GM10847 (cell line): ENCODE results near the gene AMIGO3.

Source experiments
- POLR2A ChIP-seq: IDR thresholded peaks from 2 replicates; pipeline ENCODE4 v1.6.1; 2011; ENCODE audit not compliant: insufficient read length; ENCODE audit errors: extremely low read depth

AMIGO3 gene

DNA sequence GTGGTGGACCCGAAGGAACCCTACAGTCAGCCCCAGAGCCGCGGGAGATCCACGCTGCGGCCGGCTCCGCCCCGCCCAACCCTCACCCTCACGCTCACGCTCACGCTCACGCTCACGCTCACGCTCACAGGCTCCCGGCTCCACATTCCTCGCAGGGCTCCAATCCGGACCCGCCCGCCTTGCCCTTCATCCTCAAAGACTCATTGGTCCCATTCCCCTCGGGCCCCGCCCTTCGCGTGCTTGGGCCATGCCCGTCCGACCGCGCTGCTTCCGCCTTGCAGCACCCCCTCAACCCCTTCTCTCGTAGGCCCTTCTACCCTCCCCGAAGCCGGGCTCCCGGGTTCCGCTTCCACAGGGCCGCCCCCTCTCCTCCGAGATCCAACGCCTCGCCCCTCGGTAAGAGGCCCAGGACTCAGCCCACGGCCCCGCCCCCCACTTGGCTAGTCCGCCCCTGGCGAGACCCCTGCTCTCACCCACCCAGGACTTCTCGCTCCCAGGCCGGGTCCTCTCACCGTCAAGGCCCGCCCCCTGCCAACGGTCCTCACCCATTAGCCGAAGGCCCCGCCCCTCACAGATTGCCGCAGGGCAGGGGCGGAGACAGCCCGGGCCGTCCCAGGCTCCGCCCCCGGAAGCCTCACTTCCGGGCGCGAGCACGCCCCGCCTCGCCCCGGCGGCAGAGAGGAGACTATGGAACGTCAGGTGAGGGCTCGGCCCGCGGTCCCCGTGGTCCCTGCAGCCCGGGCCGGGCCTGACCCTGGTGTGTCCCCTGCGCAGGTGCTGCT lies 45.6 kb downstream of the AMIGO3 start, which contains the start of gene APEH:
Gene APEH, plus strand, starts transcription at position 637 of the 782 bp plus-strand sequence. Its CDS starts 51 bp downstream, at position 688.
- TF ChIP-seq POLR2A = peak; percentile 92

- no peak for TF ChIP-seq POLR2A
These were observed 46.3 kb downstream of the AMIGO3 start for GRCh38 chr3:49673121-49673714.

GRCh38 chr3:49671291-49672288 lies 47.9 kb downstream of the AMIGO3 start:
- TF ChIP-seq POLR2A = no peak

DNA sequence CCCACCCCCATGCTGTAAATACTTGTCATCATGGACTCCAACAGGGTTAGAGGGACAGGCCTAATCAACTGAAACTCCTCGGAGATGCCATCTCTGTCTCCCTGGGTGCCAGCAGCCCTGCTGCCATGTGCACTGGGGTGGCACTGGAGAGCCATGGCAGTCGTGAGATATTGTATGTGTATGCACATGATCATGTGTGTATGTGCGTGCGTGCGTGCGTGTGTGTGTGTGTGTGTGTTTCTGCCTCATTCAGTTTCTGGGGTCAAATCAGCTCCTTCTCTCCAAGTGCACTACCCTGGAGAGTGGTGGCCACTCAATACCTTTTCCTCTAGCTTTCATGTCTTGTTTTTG lies 48.6 kb downstream of the AMIGO3 start:
- no peak for TF ChIP-seq POLR2A

DNA sequence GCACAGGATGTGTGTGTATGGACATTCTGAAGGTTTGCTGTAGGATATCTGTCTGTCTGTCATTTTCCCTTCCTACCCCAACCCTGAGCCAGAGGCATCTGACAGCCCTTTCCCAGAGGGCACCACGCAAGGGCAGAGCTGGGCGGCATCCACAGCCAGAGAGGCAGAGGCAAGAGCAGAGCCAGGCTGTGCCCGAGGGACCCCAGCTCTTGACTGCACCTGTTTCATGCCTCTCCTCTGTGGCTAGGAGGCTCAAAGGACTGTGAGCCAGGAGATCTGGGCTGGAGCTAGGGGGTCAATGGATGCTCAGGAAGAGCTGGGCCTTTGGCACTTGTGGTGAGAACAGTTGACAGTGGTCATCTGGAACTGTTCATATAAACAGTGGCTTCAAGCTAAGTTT lies 50.1 kb downstream of the AMIGO3 start:
- no peak for TF ChIP-seq POLR2A

GRCh38 chr3:49668861-49669260 lies 50.6 kb downstream of the AMIGO3 start:
- no peak for TF ChIP-seq POLR2A

- no peak for TF ChIP-seq POLR2A
These were observed 51.1 kb downstream of the AMIGO3 start for GRCh38 chr3:49668414-49668797.

DNA sequence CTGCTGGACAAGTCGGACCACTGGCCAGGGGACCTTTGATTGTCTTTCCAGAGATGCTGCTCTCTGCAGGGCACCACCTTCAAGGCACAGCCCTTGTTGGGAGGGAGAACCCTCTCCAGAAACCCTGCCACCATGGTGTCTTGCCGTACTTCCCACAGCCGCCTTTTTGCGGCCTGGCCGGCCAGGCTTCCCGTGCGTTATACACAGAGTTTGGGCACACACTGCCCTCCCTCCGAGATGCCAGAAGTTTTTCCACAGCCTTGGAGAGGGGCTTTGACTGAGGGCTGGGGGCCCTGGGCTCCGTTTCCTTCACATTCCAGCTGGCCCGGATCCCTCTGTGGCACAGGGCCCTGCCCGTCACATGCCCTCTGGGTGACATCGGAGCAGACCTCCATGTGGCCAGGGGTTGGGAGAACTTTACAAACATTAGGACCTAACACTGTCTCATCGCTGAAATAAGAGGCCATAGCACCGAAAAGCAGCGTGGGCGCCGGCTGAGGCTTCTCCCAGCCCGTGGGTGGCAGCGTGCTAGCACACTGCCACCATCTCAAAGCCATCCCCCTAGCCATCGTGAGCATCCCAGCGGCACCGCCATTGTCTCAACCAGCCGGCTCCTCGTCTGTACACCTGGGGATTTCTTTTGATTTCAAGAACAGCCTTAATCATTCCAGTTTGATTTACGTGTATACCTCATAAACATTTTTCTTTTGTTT lies 51.6 kb downstream of the AMIGO3 start:
- no peak for TF ChIP-seq POLR2A
